KMS-11 (cell line): ENCODE results near the gene KCNA2.

ENCODE experiments used
- H2AFZ ChIP-seq: fragments of 200-600 bp; sonication (generic); 2 replicates; pipeline ENCODE4 v1.6.1; 2016; ENCODE audit warnings: antibody characterized with exemption, mixed run types, low read depth
- H3K27ac ChIP-seq: fragments of 200-600 bp; sonication (generic); 2 replicates; pipeline ENCODE4 v1.6.1; 2016; ENCODE audit warnings: mild to moderate bottlenecking, mixed run types
- H3K27me3 ChIP-seq: fragments of 200-600 bp; sonication (generic); 2 replicates; pipeline ENCODE4 v1.6.1; 2017; ENCODE audit warnings: mild to moderate bottlenecking, low read depth, mixed run types, moderate library complexity; ENCODE audit not compliant: insufficient read depth
- H3K36me3 ChIP-seq: fragments of 200-600 bp; sonication (generic); 2 replicates; pipeline ENCODE4 v1.6.1; 2017; ENCODE audit warnings: mild to moderate bottlenecking, mixed run types; ENCODE audit not compliant: insufficient read depth
- H3K4me1 ChIP-seq: fragments of 200-600 bp; sonication (generic); 2 replicates; pipeline ENCODE4 v1.6.1; 2016; ENCODE audit warnings: mild to moderate bottlenecking, low read depth, mixed run types; ENCODE audit not compliant: poor library complexity, severe bottlenecking
- H3K4me2 ChIP-seq: fragments of 200-600 bp; sonication (generic); 2 replicates; pipeline ENCODE4 v1.7.0; 2016; ENCODE audit warnings: mild to moderate bottlenecking, mixed run types
- H3K4me3 ChIP-seq: fragments of 200-600 bp; sonication (generic); IDR thresholded peaks from 2 replicates; pipeline ENCODE4 v1.6.1; 2017; ENCODE audit warnings: low read depth, low read length, mixed read lengths; ENCODE audit not compliant: insufficient read depth
- H3K79me2 ChIP-seq: fragments of 200-600 bp; sonication (generic); 2 replicates; pipeline ENCODE4 v1.6.1; 2016; ENCODE audit warnings: low read depth, mixed run types; ENCODE audit not compliant: insufficient read depth
- H3K9ac ChIP-seq: fragments of 200-600 bp; sonication (generic); 2 replicates; pipeline ENCODE4 v1.6.1; 2016; ENCODE audit warnings: mild to moderate bottlenecking, mixed run types
- H4K20me1 ChIP-seq: fragments of 200-600 bp; sonication (generic); 2 replicates; pipeline ENCODE4 v1.6.1; 2016; ENCODE audit warnings: mild to moderate bottlenecking, mixed run types; ENCODE audit not compliant: insufficient read depth
- CTCF ChIP-seq: fragments of 200-600 bp; sonication (generic); conservative IDR thresholded peaks from 2 replicates; pipeline ENCODE4 v1.6.1; 2017; ENCODE audit warnings: low read depth, mild to moderate bottlenecking, antibody characterized with exemption, low read length, moderate library complexity, mixed read lengths

KCNA2 gene

GRCh38 chr1:110618668-110619067 lies 12.5 kb upstream of the KCNA2 start:
- Histone ChIP-seq H3K4me1 (peaks cover 36% of the 10 kb centered on the region), H3K27me3 (no peaks in the 10 kb centered on the region), H3K36me3 (no peaks in the 10 kb centered on the region), H3K79me2 (no peaks in the 10 kb centered on the region), H3K9ac (no peak overlapping the region), H4K20me1 (no peaks in the 10 kb centered on the region), H3K4me3 (no peak overlapping the region), H3K4me2 (peak overlapping the region; percentile 72; the same call in 1 of the 2 replicates), H3K27ac (no peak overlapping the region), H2AFZ (no peak overlapping the region)
- no peak for TF ChIP-seq CTCF

- Histone ChIP-seq H2AFZ (no peak overlapping the region), H3K9ac (no peak overlapping the region), H4K20me1 (no peaks in the 10 kb centered on the region), H3K4me1 (peaks cover 36% of the 10 kb centered on the region), H3K4me3 (no peak overlapping the region), H3K4me2 (no peak overlapping the region), H3K27ac (no peak overlapping the region), H3K79me2 (no peaks in the 10 kb centered on the region), H3K36me3 (no peaks in the 10 kb centered on the region), H3K27me3 (no peaks in the 10 kb centered on the region)
- TF ChIP-seq CTCF, result no peak
Observed at GRCh38 chr1:110617589-110617988, 11.4 kb upstream of the KCNA2 start.

- Histone ChIP-seq H3K27me3 (no peaks in the 10 kb centered on the region), H4K20me1 (no peaks in the 10 kb centered on the region), H3K4me1 (peaks cover 36% of the 10 kb centered on the region), H2AFZ (no peak overlapping the region), H3K79me2 (no peaks in the 10 kb centered on the region), H3K4me3 (no peak overlapping the region), H3K9ac (no peak overlapping the region), H3K27ac (no peak overlapping the region), H3K4me2 (peak overlapping the region; percentile 10; the same call in 1 of the 2 replicates), H3K36me3 (no peaks in the 10 kb centered on the region)
- TF ChIP-seq CTCF, result no peak
Observed at GRCh38 chr1:110617116-110617515, 11.0 kb upstream of the KCNA2 start.

- H3K79me2 ChIP-seq, result no peaks in the 10 kb centered on the region
- TF ChIP-seq CTCF, result no peak
- no peaks in the 10 kb centered on the region for H3K36me3 ChIP-seq
- peak overlapping the region; percentile 42; the same call in 1 of the 2 replicates for H2AFZ ChIP-seq
- no peaks in the 10 kb centered on the region for H4K20me1 ChIP-seq
- H3K4me3 ChIP-seq, result no peak overlapping the region
- H3K9ac ChIP-seq, result no peak overlapping the region
- peaks cover 36% of the 10 kb centered on the region for H3K4me1 ChIP-seq
- H3K4me2 ChIP-seq, result 0 out of 2 replicates have a peak overlapping the region, but pooled peaks have one; percentile 10
- no peaks in the 10 kb centered on the region for H3K27me3 ChIP-seq
- H3K27ac ChIP-seq, result peak overlapping the region; percentile 20; the same call in 1 of the 2 replicates
Observed at GRCh38 chr1:110616587-110616986, 10.4 kb upstream of the KCNA2 start.
